HepG2 (cell line): Measurements from ENCODE around the gene STAM. TPM values are rescaled to one million over a fixed set of nuclear protein-coding genes. Genes with fewer than 3 reads are reported as not detected.
A peak's percentile ranks its signal among the peaks of the same experiment; 100 is the strongest.

Source experiments
- ATAC-seq: fragments of 200-7000 bp; cut with Tn5 transposase; 3 replicates; pipeline ENCODE4 v1.9.1; 2020; ENCODE audit warnings: mild to moderate bottlenecking, moderate library complexity
- BruUV-seq: library from RNA; stranded (reverse); fragments of 400-500 nt; replicated peaks from 2 replicates; lab custom pipeline; 2021; lab: Mats Ljungman, UMichigan
- CTCF ChIA-PET: fragments of 300-600 bp; formaldehyde crosslinking; extraction: SDS; loops from one replicate; lab custom pipeline; 2021; ENCODE audit warnings: low total read pairs, inconsistent platforms, low intra/inter-chr PET ratio; lab: Yijun Ruan, JAX
- POLR2A ChIA-PET: fragments of 350-600 bp; sonication (Branson Sonifier 250); formaldehyde crosslinking; loops from one replicate; lab custom pipeline; 2020; ENCODE audit warnings: antibody characterized with exemption, inconsistent platforms; lab: Yijun Ruan, JAX
- DNase-seq: peaks from one replicate; pipeline ENCODE4 v3.0.0-alpha.2; 2015; ENCODE audit warnings: low spot score
- FAIRE-seq: peaks from 3 replicates; lab custom pipeline; 2011; peaks lifted over from hg19 to GRCh38; lab: Jason Lieb, UNC
- H2AFZ ChIP-seq: one replicate; pipeline ENCODE4 v1.6.1; 2011; ENCODE audit warnings: low read length, inconsistent platforms
- H3K27ac ChIP-seq: fragments of 300-600 bp; 3 replicates; pipeline ENCODE4 v1.8.0; 2011; ENCODE audit warnings: mixed run types, mild to moderate bottlenecking, mixed read lengths, low read length, inconsistent platforms; ENCODE audit not compliant: insufficient read depth; ENCODE audit errors: extremely low read length
- H3K27me3 ChIP-seq, 2 experiments: fragments of 200-600 bp in 1 of 2; 2 replicates in 1 of 2; 3 replicates in 1 of 2; pipeline versions ENCODE4 v1.6.0 to v1.8.0; 2011; ENCODE audit warnings: low read length in 2 of 2, mild to moderate bottlenecking in 2 of 2, moderate library complexity in 2 of 2, inconsistent platforms in 1 of 2; ENCODE audit not compliant: insufficient read depth in 2 of 2, control insufficient read depth in 1 of 2
- H3K36me3 ChIP-seq, 2 experiments: fragments of 200-600 bp in 1 of 2; replicated peaks in 1 of 2; 2 replicates in 1 of 2; 3 replicates in 1 of 2; pipeline versions ENCODE4 v1.5.1 to v1.8.0; 2011; ENCODE audit warnings: low read length in 2 of 2, inconsistent platforms in 1 of 2; ENCODE audit not compliant: insufficient read depth in 2 of 2, control insufficient read depth in 1 of 2
- H3K4me1 ChIP-seq: 2 replicates; pipeline ENCODE4 v1.5.1; 2012; ENCODE audit warnings: low read length, inconsistent platforms; ENCODE audit not compliant: insufficient read depth
- H3K4me2 ChIP-seq: 2 replicates; pipeline ENCODE4 v1.6.0; 2011; ENCODE audit warnings: low read depth, low read length, inconsistent platforms
- H3K4me3 ChIP-seq, 3 experiments: fragments of 200-600 bp in 1 of 3; sonication (generic), shearing (Covaris generic) in 1 of 3; replicated peaks in 1 of 3; 2 replicates each; pipeline ENCODE4 v1.5.1; 2011 to 2016; ENCODE audit warnings: low read length in 3 of 3, inconsistent platforms in 2 of 3, low read depth in 2 of 3, mild to moderate bottlenecking in 2 of 3, control low read depth in 1 of 3, mixed read lengths in 1 of 3; ENCODE audit not compliant: insufficient read depth in 1 of 3
- H3K79me2 ChIP-seq: one replicate; pipeline ENCODE4 v1.6.1; 2011; ENCODE audit warnings: low read length, inconsistent platforms; ENCODE audit not compliant: insufficient read depth
- H3K9ac ChIP-seq: 2 replicates; pipeline ENCODE4 v1.6.0; 2011; ENCODE audit warnings: mild to moderate bottlenecking, low read depth, low read length, inconsistent platforms; ENCODE audit not compliant: insufficient read depth
- H3K9me3 ChIP-seq: 2 replicates; pipeline ENCODE4 v1.5.1; 2012; ENCODE audit warnings: mild to moderate bottlenecking, low read length
- H4K20me1 ChIP-seq: 2 replicates; pipeline ENCODE4 v1.6.0; 2011; ENCODE audit warnings: inconsistent platforms, mild to moderate bottlenecking, low read length, moderate library complexity; ENCODE audit not compliant: insufficient read depth
- ATM ChIP-seq: fragments of 450-650 bp; IDR thresholded peaks from 2 replicates; pipeline ENCODE4 v1.7.1; 2017; ENCODE audit warnings: mild to moderate bottlenecking, borderline replicate concordance
- HMG20A ChIP-seq: IDR thresholded peaks from 2 replicates; pipeline ENCODE4 v1.6.1; 2016; ENCODE audit warnings: borderline replicate concordance
- HNRNPH1 ChIP-seq: fragments of 200-400 bp; formaldehyde crosslinking; optimal IDR thresholded peaks from 2 replicates; pipeline ENCODE3; 2017; ENCODE audit warnings: mild to moderate bottlenecking, low read depth, low read length
- MAFF ChIP-seq: IDR thresholded peaks from 2 replicates; pipeline ENCODE4 v1.6.1; 2011; ENCODE audit warnings: low read depth, low read length, improper control_type of control experiment
- SNAI1 ChIP-seq: sonication (generic); formaldehyde crosslinking; IDR thresholded peaks from 2 replicates; pipeline ENCODE4 v1.5.0; 2020; ENCODE audit warnings: mild to moderate bottlenecking, missing genetic modification reagents, borderline replicate concordance
- SNRNP70 ChIP-seq: fragments of 200-400 bp; formaldehyde crosslinking; IDR thresholded peaks from 2 replicates; pipeline ENCODE4 v1.6.1; 2017; ENCODE audit warnings: mild to moderate bottlenecking, low read depth, low read length, moderate library complexity
- SOX5 ChIP-seq: IDR thresholded peaks from 2 replicates; pipeline ENCODE4 v1.6.1; 2016; ENCODE audit warnings: borderline replicate concordance
- TAF1 ChIP-seq: sonication (generic); formaldehyde crosslinking; IDR thresholded peaks from 2 replicates; pipeline ENCODE4 v1.4.0; 2020; ENCODE audit warnings: missing genetic modification reagents
- ZNF510 ChIP-seq: sonication (generic); formaldehyde crosslinking; IDR thresholded peaks from 2 replicates; pipeline ENCODE4 v1.4.0; 2020; ENCODE audit warnings: low read depth, mild to moderate bottlenecking, missing genetic modification reagents
- ZNF543 ChIP-seq: sonication (generic); formaldehyde crosslinking; IDR thresholded peaks from 2 replicates; pipeline ENCODE4 v1.4.0; 2020; ENCODE audit warnings: mild to moderate bottlenecking, missing genetic modification reagents
- WGBS: methylation state at CpG from one replicate; pipeline ENCODE4 v1.1.6; 2017; ENCODE audit warnings: low lambda C conversion rate; 5-methylcytosine and 5-hydroxymethylcytosine counted together
- in situ Hi-C: cut with HindIII; loops from 2 replicates; pipeline ENCODE4 v1.10.0; 2017; ENCODE audit warnings: low pct_unique_long_range_greater_than_20kb; ENCODE audit not compliant: extremely low pct_ligation_motif_present
- intact Hi-C: fragments of 100-400 bp; cut with micrococcal nuclease; formaldehyde crosslinking; loops from one replicate; pipeline ENCODE4 v1.10.0; 2022; ENCODE audit not compliant: unreplicated experiment
- polyA plus RNA-seq, 8 experiments: library from polyadenylated mRNA; depleted of rRNA in 3 of 8; stranded (reverse) in 7 of 8; unstranded in 1 of 8; fragments of >200 nt; fragmentation: Illumina TruSeq in 4 of 8; extraction: Trizol in 4 of 8; gene quantifications; 2 replicates each; pipeline versions ENCODE4 v1.2.1 to v1.2.3, GENCODE V29; 2011 to 2016; ENCODE audit warnings: low read depth in 4 of 8, missing spikeins in 1 of 8, mixed read lengths in 1 of 8; ENCODE audit not compliant: insufficient read depth in 1 of 8
- total RNA-seq, 5 experiments: library from RNA; depleted of rRNA; stranded (reverse); fragments of >200 nt; fragmentation: Illumina TruSeq; extraction: Trizol; gene quantifications; 2 replicates each; pipeline ENCODE4 v1.2.3, GENCODE V29; 2016; ENCODE audit warnings: low read depth in 1 of 5
- TF ChIP-seq, protein P1 (sequence below): sonication (generic); formaldehyde crosslinking; IDR thresholded peaks from 2 replicates; pipeline ENCODE4 v1.5.0; 2020; ENCODE audit warnings: missing genetic modification reagents
- TF ChIP-seq, protein P2 (sequence below): sonication (generic); formaldehyde crosslinking; IDR thresholded peaks from 2 replicates; pipeline ENCODE4 v1.5.0; 2020; ENCODE audit warnings: mild to moderate bottlenecking, missing genetic modification reagents, borderline replicate concordance
- TF ChIP-seq, protein P3 (sequence below): sonication (generic); formaldehyde crosslinking; IDR thresholded peaks from 2 replicates; pipeline ENCODE4 v1.9.0; 2021; ENCODE audit warnings: missing genetic modification reagents, borderline replicate concordance
- TF ChIP-seq, protein P4 (sequence below): sonication (generic); formaldehyde crosslinking; IDR thresholded peaks from 2 replicates; pipeline ENCODE4 v1.4.0; 2020; ENCODE audit warnings: missing genetic modification reagents

Gene STAM
- total and polyA plus RNA-seq, 2 of the 13 experiments (the other 11 are each of a cell fraction or from before 2014, with no cell fraction given), result 19.5 to 25.1 TPM

DNA sequence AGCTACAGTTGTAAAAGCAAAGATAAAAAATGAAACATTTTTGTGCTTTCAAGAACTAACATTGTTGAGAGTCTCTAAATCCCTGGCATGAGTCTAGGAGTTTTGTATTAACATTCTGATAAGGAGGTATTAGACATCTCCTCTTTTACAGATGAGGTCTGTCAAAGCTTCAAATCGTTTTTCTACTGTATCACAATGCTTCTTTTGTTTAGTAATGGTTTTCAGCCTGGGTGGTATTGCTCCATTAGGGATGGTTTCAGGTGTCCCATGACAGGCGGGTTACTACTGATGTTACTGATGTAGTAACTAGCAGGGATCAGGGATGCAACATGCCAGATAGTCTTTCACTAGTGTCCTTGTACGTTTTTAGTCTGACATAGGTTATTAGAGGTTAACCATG lies 27.4 kb downstream of the STAM start:
- no TSS peak for BruUV-seq
- ATAC-seq, result peak; percentile 50
- H3K36me3 ChIP-seq, result peaks cover 0 to 1% of the 10 kb centered on the region in 2 experiments; a peak in 1 of 5 replicates
- TF ChIP-seq, protein P1, sequence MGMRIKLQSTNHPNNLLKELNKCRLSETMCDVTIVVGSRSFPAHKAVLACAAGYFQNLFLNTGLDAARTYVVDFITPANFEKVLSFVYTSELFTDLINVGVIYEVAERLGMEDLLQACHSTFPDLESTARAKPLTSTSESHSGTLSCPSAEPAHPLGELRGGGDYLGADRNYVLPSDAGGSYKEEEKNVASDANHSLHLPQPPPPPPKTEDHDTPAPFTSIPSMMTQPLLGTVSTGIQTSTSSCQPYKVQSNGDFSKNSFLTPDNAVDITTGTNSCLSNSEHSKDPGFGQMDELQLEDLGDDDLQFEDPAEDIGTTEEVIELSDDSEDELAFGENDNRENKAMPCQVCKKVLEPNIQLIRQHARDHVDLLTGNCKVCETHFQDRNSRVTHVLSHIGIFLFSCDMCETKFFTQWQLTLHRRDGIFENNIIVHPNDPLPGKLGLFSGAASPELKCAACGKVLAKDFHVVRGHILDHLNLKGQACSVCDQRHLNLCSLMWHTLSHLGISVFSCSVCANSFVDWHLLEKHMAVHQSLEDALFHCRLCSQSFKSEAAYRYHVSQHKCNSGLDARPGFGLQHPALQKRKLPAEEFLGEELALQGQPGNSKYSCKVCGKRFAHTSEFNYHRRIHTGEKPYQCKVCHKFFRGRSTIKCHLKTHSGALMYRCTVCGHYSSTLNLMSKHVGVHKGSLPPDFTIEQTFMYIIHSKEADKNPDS (CRISPR knock-in tag), result no peak
- TF ChIP-seq SNRNP70 (no peak), HMG20A (peak; percentile 51; the same call in 1 of the 2 replicates), ATM (no peak), HNRNPH1 (no peak), ZNF543 (CRISPR knock-in tag) (no peak), ZNF510 (CRISPR knock-in tag) (no peak), TAF1 (CRISPR knock-in tag) (no peak), MAFF (no peak), SNAI1 (CRISPR knock-in tag) (no peak), SOX5 (CRISPR knock-in tag) (peak; percentile 42; the same call in 1 of the 2 replicates)
- TF ChIP-seq, protein P2, sequence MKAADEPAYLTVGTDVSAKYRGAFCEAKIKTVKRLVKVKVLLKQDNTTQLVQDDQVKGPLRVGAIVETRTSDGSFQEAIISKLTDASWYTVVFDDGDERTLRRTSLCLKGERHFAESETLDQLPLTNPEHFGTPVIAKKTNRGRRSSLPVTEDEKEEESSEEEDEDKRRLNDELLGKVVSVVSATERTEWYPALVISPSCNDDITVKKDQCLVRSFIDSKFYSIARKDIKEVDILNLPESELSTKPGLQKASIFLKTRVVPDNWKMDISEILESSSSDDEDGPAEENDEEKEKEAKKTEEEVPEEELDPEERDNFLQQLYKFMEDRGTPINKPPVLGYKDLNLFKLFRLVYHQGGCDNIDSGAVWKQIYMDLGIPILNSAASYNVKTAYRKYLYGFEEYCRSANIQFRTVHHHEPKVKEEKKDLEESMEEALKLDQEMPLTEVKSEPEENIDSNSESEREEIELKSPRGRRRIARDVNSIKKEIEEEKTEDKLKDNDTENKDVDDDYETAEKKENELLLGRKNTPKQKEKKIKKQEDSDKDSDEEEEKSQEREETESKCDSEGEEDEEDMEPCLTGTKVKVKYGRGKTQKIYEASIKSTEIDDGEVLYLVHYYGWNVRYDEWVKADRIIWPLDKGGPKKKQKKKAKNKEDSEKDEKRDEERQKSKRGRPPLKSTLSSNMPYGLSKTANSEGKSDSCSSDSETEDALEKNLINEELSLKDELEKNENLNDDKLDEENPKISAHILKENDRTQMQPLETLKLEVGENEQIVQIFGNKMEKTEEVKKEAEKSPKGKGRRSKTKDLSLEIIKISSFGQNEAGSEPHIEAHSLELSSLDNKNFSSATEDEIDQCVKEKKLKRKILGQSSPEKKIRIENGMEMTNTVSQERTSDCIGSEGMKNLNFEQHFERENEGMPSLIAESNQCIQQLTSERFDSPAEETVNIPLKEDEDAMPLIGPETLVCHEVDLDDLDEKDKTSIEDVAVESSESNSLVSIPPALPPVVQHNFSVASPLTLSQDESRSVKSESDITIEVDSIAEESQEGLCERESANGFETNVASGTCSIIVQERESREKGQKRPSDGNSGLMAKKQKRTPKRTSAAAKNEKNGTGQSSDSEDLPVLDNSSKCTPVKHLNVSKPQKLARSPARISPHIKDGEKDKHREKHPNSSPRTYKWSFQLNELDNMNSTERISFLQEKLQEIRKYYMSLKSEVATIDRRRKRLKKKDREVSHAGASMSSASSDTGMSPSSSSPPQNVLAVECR (CRISPR knock-in tag), result no peak
- TF ChIP-seq, protein P3, sequence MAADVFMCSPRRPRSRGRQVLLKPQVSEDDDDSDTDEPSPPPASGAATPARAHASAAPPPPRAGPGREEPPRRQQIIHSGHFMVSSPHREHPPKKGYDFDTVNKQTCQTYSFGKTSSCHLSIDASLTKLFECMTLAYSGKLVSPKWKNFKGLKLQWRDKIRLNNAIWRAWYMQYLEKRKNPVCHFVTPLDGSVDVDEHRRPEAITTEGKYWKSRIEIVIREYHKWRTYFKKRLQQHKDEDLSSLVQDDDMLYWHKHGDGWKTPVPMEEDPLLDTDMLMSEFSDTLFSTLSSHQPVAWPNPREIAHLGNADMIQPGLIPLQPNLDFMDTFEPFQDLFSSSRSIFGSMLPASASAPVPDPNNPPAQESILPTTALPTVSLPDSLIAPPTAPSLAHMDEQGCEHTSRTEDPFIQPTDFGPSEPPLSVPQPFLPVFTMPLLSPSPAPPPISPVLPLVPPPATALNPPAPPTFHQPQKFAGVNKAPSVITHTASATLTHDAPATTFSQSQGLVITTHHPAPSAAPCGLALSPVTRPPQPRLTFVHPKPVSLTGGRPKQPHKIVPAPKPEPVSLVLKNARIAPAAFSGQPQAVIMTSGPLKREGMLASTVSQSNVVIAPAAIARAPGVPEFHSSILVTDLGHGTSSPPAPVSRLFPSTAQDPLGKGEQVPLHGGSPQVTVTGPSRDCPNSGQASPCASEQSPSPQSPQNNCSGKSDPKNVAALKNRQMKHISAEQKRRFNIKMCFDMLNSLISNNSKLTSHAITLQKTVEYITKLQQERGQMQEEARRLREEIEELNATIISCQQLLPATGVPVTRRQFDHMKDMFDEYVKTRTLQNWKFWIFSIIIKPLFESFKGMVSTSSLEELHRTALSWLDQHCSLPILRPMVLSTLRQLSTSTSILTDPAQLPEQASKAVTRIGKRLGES (CRISPR knock-in tag), result no peak
- TF ChIP-seq, protein P4, sequence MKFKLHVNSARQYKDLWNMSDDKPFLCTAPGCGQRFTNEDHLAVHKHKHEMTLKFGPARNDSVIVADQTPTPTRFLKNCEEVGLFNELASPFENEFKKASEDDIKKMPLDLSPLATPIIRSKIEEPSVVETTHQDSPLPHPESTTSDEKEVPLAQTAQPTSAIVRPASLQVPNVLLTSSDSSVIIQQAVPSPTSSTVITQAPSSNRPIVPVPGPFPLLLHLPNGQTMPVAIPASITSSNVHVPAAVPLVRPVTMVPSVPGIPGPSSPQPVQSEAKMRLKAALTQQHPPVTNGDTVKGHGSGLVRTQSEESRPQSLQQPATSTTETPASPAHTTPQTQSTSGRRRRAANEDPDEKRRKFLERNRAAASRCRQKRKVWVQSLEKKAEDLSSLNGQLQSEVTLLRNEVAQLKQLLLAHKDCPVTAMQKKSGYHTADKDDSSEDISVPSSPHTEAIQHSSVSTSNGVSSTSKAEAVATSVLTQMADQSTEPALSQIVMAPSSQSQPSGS (CRISPR knock-in tag), result no peak

More for the DNA sequence above, 27.4 kb downstream of the STAM start:
- intact Hi-C loops, result loop anchor here (1.0 to 10.0 kb wide), 4 partner anchors 21 to 983 kb away; partner anchors contain the start of genes ARL5B and NSUN6
- H3K9ac ChIP-seq, result no peak overlapping the region
- H3K79me2 ChIP-seq, result peaks cover 82% of the 10 kb centered on the region
- no peak overlapping the region for H2AFZ ChIP-seq
- in situ Hi-C loops, result loop anchor here (25.0 kb wide), 1 partner anchor 991 kb away; the partner anchor contains the start of genes ARL5B and NSUN6
- POLR2A ChIA-PET, result interaction anchor here (3.8 kb wide), 1 partner anchor 27 kb away, joined by 31 read pairs; the partner anchor contains the start of gene STAM
- DNase-seq, result peak; percentile 91
- H3K27ac ChIP-seq, result peak overlapping the region; percentile 51
- peaks cover 89% of the 10 kb centered on the region for H3K4me1 ChIP-seq
- CTCF ChIA-PET, result no interaction called here
- no peak for FAIRE-seq
- H3K9me3 ChIP-seq, result no peaks in the 10 kb centered on the region
- H3K4me3 ChIP-seq, result no peak overlapping the region
- H3K27me3 ChIP-seq, result no peaks in the 10 kb centered on the region
- peak overlapping the region; percentile 10; the same call in 1 of the 2 replicates for H3K4me2 ChIP-seq
- 19% methylated on average over 3 of the region's 3 CpGs for WGBS
- peaks cover 15% of the 10 kb centered on the region; the same call in 1 of the 2 replicates for H4K20me1 ChIP-seq
